HFF-Myc (cell line): Measurements from ENCODE around the gene IRAK3.

ENCODE experiments used
- DNase-seq: peaks from one replicate; pipeline ENCODE4 v3.0.0-alpha.2; 2011; ENCODE audit warnings: low read depth; ENCODE audit errors: extremely low read depth
- H3K4me3 ChIP-seq: replicated peaks from 2 replicates; pipeline ENCODE4 v1.5.1; 2011; ENCODE audit warnings: low read depth, mild to moderate bottlenecking, control low read depth, low read length
- TF ChIP-seq, protein P1 (sequence below): IDR thresholded peaks from 2 replicates; pipeline ENCODE4 v1.5.1; 2012; ENCODE audit warnings: mild to moderate bottlenecking, low read depth, low read length, control low read depth; ENCODE audit errors: missing control alignments

The IRAK3 gene

DNA sequence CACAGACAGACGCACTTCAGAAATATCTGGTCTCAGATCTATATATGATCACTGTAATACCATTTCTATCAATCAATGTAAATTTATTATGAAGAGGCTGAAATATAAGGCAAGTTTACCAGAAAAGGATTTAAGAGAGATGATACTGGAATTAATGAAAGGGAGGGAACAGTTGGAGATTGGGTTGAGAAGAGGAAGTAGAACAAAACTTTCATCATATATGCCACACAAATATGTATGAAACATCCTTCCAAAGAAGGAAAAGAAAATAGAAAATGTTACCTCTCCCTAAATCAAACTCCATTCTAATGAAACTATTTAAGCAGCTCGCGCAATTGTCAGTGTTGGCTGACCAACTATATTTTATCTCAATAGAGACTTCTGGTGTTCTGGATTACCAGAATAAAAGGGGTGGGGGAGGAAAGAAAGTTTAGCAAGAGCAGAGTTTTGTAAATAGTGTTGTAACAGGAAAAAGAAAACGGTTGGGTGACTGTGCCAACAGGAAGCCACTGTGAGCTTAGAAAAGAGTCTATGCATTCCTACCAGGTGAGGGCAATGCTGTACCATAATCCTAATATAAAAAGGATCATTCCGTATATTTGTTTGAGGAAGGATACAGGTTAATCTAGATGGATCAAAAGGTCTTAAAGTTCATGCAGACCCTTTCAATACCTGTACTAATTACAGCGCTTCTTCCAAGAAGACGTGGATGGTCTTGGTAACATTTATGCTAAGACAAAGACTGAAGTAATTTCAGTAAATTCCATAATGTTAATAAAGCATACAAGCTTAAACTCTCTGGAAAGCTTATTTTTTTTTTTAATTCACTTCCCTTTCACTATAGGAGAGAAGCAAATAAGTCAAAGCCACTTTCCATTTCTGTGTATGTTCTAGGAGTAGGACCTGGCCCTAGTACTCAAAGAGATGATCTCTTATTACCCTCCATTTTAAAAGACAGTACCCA lies 43.9 kb upstream of the IRAK3 start:
- no peak overlapping the region for H3K4me3 ChIP-seq
- DNase-seq = peak; percentile 30
- TF ChIP-seq, protein P1, sequence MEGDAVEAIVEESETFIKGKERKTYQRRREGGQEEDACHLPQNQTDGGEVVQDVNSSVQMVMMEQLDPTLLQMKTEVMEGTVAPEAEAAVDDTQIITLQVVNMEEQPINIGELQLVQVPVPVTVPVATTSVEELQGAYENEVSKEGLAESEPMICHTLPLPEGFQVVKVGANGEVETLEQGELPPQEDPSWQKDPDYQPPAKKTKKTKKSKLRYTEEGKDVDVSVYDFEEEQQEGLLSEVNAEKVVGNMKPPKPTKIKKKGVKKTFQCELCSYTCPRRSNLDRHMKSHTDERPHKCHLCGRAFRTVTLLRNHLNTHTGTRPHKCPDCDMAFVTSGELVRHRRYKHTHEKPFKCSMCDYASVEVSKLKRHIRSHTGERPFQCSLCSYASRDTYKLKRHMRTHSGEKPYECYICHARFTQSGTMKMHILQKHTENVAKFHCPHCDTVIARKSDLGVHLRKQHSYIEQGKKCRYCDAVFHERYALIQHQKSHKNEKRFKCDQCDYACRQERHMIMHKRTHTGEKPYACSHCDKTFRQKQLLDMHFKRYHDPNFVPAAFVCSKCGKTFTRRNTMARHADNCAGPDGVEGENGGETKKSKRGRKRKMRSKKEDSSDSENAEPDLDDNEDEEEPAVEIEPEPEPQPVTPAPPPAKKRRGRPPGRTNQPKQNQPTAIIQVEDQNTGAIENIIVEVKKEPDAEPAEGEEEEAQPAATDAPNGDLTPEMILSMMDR = peak; percentile 65

DNA sequence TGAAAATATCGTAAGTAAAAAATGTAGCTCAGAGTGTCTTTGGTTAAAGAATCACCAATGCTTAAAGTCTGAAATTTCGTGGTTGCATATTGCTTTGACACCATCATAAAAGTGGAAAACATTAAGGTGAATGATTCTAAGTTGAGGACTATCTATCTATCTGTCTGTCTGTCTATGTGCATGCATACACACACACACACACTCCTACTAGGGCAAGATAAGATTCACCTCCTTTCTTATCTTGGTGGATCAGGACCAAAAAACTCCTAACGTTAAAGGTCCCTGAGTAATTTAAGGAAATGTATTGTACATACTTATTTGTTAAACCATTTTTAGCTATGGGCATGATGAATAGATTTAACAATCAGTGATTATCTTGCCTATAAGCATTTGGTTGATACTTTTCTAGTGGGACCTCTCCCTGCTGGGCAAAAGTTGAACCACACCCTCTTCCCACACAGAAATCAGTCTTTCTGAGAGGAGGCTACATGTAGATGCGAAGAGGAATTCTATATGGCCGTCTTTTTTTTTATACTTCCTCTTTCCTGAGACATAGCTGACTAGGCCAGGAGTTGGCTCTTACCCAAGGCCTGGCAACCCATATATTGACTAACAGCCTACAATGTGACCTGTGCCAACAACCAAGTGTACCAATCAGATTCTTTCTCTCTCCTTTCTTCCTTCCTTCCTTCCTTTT lies 39.2 kb upstream of the IRAK3 start:
- TF ChIP-seq, protein P1 = peak; percentile 16
- no peak for DNase-seq
- no peak overlapping the region for H3K4me3 ChIP-seq

DNA sequence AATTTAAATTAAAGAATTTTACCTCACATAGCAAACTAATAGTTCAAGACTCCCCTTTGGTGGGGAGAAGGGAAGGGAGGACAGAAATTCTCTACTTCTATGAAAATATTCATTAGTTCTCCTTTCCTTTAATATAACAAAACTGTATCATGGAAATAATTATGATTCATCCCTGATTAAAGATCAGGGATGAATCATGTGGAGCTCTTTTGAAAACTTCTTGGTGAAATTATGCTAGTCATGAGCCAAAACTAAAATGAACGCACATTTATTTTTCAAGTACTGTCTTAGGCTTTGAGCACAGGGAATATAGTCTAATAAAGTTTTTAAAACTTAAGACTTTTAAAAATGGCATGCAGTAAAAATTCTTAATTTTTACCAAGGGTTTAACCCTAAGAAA lies 36.3 kb upstream of the IRAK3 start:
- TF ChIP-seq, protein P1 = no peak
- no peak for DNase-seq
- no peak overlapping the region for H3K4me3 ChIP-seq

DNA sequence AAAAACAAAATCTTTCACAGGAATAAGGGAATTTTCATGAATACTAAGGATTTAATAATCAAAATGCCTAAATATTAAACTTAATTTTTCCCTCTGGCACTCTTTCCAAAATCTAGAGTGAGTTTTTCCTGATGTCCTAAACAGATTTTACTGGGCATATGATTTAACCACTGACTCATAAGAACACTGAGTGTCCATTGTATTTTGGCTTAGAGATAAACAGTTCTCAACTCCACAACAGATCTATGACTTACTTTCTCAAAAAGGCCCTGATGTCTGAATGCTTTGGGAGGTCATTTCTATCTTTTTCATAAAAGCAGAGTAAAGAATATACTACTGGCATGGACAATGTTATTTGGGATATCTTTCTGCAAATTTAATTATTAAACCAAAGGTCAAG lies 34.2 kb upstream of the IRAK3 start:
- TF ChIP-seq, protein P1 = no peak
- no peak overlapping the region for H3K4me3 ChIP-seq
- no peak for DNase-seq

DNA sequence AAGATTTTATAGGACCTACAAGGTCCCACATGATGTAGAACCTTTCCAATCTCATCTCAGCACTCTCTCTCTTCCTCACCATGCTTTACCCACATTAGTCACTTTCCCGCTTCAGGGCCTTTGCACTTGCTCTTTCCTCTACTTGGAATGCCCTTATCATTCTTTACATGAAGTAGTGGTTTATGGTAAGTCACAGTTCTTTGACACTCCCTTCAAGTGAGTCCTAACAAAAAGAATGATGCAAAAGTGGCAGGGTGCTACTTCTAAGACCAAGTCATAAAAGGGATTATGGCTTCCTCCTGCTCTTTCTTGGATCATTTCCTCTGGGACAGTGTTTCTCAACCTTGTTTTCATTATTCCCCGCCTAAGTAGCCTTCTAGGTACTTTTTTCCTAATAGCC lies 32.4 kb upstream of the IRAK3 start:
- TF ChIP-seq, protein P1 = no peak
- no peak for DNase-seq
- no peak overlapping the region for H3K4me3 ChIP-seq

DNA sequence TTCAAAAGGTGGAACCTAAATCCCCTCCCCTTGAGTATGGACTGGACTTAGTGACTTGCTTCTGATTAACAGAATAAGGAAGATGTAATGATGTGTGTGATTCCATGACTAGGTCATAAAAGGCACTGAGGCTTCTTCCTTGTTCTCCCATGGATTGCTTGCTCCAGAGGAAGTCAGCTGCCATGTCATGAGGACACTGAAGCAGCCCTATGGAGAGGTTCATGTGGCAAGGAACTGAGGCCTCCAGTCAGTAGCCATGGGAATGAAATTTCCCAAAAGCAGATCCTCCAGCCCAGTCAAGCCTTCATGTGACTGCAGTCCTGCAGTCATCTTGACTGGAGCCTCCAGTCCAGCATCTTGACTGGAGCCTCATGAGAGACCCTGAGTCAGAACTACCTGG lies 29.9 kb upstream of the IRAK3 start:
- H3K4me3 ChIP-seq = no peak overlapping the region
- TF ChIP-seq, protein P1 = no peak
- DNase-seq = no peak
